Gastroesophageal sphincter (tissue), 4 donors: ENCODE data around the gene ATP5F1A. TPM values are rescaled to one million over a fixed set of nuclear protein-coding genes. Genes with fewer than 3 reads are reported as not detected.
"Not testable (repeated sequence)": the region's sequence is repeated elsewhere in the genome, so short reads cannot be mapped to it uniquely, and the experiment has no call there.

ENCODE experiments used
- ATAC-seq: fragments of 150-250 bp; one replicate; pipeline ENCODE4 v1.9.1; 2016; ENCODE audit warnings: mild to moderate bottlenecking, moderate library complexity
- H3K27ac ChIP-seq, 4 donors: fragments of 200-600 bp; sonication (generic) in 3 of 4; 1 replicate in 3 of 4; 2 replicates in 1 of 4; pipeline ENCODE4 v1.5.1; 2016 to 2019
- H3K27me3 ChIP-seq: fragments of 200-600 bp; sonication (generic); one replicate; pipeline ENCODE4 v1.5.1; 2019
- H3K36me3 ChIP-seq, 2 donors: fragments of 200-600 bp; sonication (generic); one replicate each; pipeline ENCODE4 v1.5.1; 2019; ENCODE audit warnings: control low read depth in 1 of 2
- H3K4me1 ChIP-seq, 3 donors: fragments of 200-600 bp; sonication (generic); 1 replicate in 2 of 3; 2 replicates in 1 of 3; pipeline ENCODE4 v1.5.1; 2016 to 2019; ENCODE audit warnings: control low read depth in 2 of 3
- H3K4me3 ChIP-seq, 2 donors: fragments of 200-600 bp; sonication (generic); one replicate each; pipeline ENCODE4 v1.5.1; 2019; ENCODE audit warnings: mild to moderate bottlenecking in 1 of 2, moderate library complexity in 1 of 2
- H3K9me3 ChIP-seq, 3 donors: fragments of 200-600 bp; sonication (generic); one replicate each; pipeline ENCODE4 v1.5.1; 2017 to 2019; ENCODE audit warnings: control low read depth in 2 of 3
- CTCF ChIP-seq, 4 experiments: fragments of 200-600 bp in 2 of 4; fragments of 450-650 bp in 2 of 4; sonication (generic) in 1 of 4; IDR thresholded peaks; one replicate each; pipeline ENCODE4 v1.5.1; 2017 to 2019; ENCODE audit warnings: antibody characterized with exemption in 4 of 4, mild to moderate bottlenecking in 2 of 4, moderate library complexity in 2 of 4
- EP300 ChIP-seq: sonication (generic); formaldehyde crosslinking; IDR thresholded peaks from one replicate; pipeline ENCODE4 v1.6.1; 2017; ENCODE audit warnings: antibody characterized with exemption, mild to moderate bottlenecking
- POLR2A ChIP-seq, 2 donors: fragments of 450-650 bp; IDR thresholded peaks; one replicate each; pipeline ENCODE4 v1.6.1; 2017; ENCODE audit warnings: antibody characterized with exemption in 2 of 2, mild to moderate bottlenecking in 2 of 2, moderate library complexity in 1 of 2
- POLR2AphosphoS5 ChIP-seq: sonication (generic); formaldehyde crosslinking; IDR thresholded peaks from one replicate; pipeline ENCODE4 v1.6.1; 2017; ENCODE audit warnings: antibody characterized with exemption
- WGBS, 2 donors: methylation state at CpG; one replicate each; pipeline ENCODE4 v1.1.5; 2018; ENCODE audit warnings: low coverage in 1 of 2; 5-methylcytosine and 5-hydroxymethylcytosine counted together
- total RNA-seq, 4 donors: library from RNA; depleted of rRNA; stranded (reverse); fragments of >200 nt; gene quantifications; one replicate each; pipeline ENCODE4 v1.1.0, GENCODE V29; 2016

The ATP5F1A gene
- total RNA-seq, 4 donors from 2014 or later, result 461 to 688 (median 605) TPM

DNA sequence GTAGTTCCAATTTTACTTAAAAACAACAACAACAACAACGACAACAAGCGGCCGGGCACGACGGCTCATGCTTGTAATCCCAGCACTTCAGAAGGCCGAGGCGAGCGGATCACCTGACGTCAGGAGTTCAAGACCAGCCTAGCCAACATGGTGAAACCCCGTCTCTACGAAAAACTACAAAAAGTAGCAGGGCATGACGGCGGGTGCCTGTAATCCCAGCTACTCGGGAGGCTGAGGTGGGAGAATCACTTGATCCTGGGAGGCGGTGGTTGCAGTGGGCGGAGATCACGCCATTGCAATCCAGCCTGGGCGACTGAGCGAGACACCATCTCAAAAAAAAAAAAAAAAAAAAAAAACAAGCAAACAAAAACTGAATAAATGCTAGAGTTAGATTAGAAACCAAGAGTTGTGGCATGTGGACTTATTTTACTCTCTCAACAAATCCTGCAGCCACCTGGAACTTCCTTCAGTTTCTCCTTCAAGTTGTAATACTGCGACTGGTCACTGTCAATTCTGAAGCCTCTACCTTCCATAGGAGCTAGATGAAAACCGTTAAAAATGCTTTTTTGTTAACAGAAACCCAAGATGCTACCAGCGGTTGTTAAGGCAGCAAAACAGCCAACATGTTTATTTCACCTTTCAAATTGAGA, 1.3 kb downstream of the ATP5F1A start:
- no peaks in the 10 kb centered on the region for H3K9me3 ChIP-seq
- TF ChIP-seq POLR2A (IDR thresholded peaks at IDR 0.05), result no peak
- no peak for TF ChIP-seq CTCF (IDR thresholded peaks at IDR 0.05)
- no peak for TF ChIP-seq EP300
- TF ChIP-seq POLR2AphosphoS5, result no peak
- peaks cover 0 to 31% of the 10 kb centered on the region in 2 donors for H3K36me3 ChIP-seq
- peak overlapping the region; percentile 29 to 94 (median 86) for H3K27ac ChIP-seq
- peaks cover 3 to 61% (median 15%) of the 10 kb centered on the region in 3 donors for H3K4me1 ChIP-seq
- peak overlapping the region; percentile 68 to 75 for H3K4me3 ChIP-seq
- ATAC-seq, result no peak
- no peaks in the 10 kb centered on the region for H3K27me3 ChIP-seq
- WGBS, 2 donors, result 12 to 49% methylated on average over 18 to 19 of the region's 22 CpGs

- H3K36me3 ChIP-seq, result peaks cover 0 to 43% of the 10 kb centered on the region in 2 donors
- H3K9me3 ChIP-seq, result no peaks in the 10 kb centered on the region
- no peak overlapping the region for H3K4me3 ChIP-seq
- peak overlapping the region in 2 of 4 donors; percentile 81 to 94 for H3K27ac ChIP-seq
- TF ChIP-seq EP300 (no peak), POLR2A (IDR thresholded peaks at IDR 0.05) (no peak), CTCF (IDR thresholded peaks at IDR 0.05) (no peak), POLR2AphosphoS5 (no peak)
- 93% methylated on average over 10 of the region's 10 CpGs; no CpG with 5 or more reads in 1 of the 2 donors for WGBS, 2 donors
- H3K4me1 ChIP-seq, result peaks cover 3 to 73% (median 15%) of the 10 kb centered on the region in 3 donors
- no peak for ATAC-seq
- H3K27me3 ChIP-seq, result no peaks in the 10 kb centered on the region
Observed at GRCh38 chr18:46095532-46095931, 2.6 kb downstream of the ATP5F1A start.

DNA sequence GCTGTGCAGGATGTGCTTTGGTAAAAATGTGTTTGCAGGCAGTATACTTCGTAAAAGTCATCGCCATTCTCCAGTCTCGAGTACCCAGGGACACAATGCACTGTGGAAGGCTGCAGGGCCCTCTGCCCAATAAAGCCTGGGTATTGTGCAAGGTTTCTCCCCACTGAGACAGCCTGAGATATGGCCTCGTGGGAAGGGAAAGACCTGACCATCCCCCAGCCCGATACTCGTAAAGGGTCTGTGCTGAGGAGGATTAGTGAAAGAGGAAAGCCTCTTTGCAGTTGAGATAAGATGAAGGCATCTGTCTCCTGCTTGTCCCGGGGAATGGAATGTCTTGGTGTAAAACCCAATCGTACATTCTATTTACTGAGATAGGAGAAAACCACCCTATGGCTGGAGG, 9.6 kb downstream of the ATP5F1A start:
- not testable (repeated sequence) for H3K4me3 ChIP-seq, H3K27me3 ChIP-seq, ATAC-seq, H3K27ac ChIP-seq, H3K9me3 ChIP-seq
- Histone ChIP-seq H3K36me3 (peaks cover 4 to 100% of the 10 kb centered on the region in 2 donors), H3K4me1 (peaks cover 0 to 35% (median 0%) of the 10 kb centered on the region in 3 donors)
- 83 to 88% methylated on average over 5 to 8 of the region's 8 CpGs for WGBS, 2 donors

DNA sequence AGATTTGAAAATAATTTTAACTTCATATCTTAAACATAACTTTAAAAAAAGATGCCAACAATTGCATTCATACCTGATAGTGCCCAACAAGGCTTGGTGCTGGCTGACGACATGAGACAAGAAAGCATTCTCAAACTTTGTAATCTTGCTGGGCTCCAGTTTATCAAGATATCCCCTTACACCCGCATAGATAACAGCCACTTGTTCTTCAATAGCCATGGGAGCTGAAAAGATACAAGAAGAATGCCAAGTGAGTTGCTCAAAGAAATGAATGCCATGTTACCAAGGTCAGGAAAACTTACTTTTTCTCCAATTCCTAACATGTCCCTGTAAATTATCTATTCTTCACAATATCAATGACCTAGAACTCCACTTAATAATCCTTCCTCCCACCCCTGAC, 13.7 kb downstream of the ATP5F1A start:
- TF ChIP-seq POLR2A (IDR thresholded peaks at IDR 0.05) (no peak), POLR2AphosphoS5 (no peak), EP300 (no peak), CTCF (IDR thresholded peaks at IDR 0.05) (no peak)
- ATAC-seq, result no peak
- Histone ChIP-seq H3K27me3 (no peaks in the 10 kb centered on the region), H3K9me3 (no peaks in the 10 kb centered on the region), H3K36me3 (peaks cover 5 to 100% of the 10 kb centered on the region in 2 donors), H3K27ac (no peak overlapping the region), H3K4me1 (no peaks in the 10 kb centered on the region), H3K4me3 (no peak overlapping the region)
- whole genome bisulfite sequencing, 2 donors, result 73 to 81% methylated on average over 2 of the region's 2 CpGs

DNA sequence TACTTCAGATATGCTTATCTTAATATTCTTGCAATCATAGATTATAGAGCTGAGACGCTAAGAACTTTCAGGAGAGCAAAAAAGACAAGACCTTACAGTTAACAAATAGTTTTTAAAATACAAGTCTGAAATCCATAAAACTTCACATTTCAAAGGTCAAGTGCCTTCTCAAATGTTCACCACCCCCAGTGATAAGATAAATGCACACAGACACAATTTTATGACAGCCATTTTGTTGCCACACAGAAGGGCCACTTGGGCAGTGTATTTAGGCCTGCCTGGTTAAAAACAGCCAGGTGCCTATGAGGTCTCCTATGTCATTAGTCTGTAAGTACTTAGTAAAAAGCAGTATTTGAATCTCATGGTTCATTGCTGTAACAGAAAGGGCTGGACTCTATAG, 17.9 kb downstream of the ATP5F1A start:
- Histone ChIP-seq H3K36me3 (peaks cover 2 to 77% of the 10 kb centered on the region in 2 donors), H3K27me3 (no peaks in the 10 kb centered on the region), H3K4me1 (peaks cover 0 to 7% (median 0%) of the 10 kb centered on the region in 3 donors), H3K4me3 (no peak overlapping the region), H3K27ac (peak overlapping the region in 1 of 4 donors; percentile 4), H3K9me3 (no peaks in the 10 kb centered on the region)
- no peak for TF ChIP-seq EP300
- TF ChIP-seq POLR2AphosphoS5, result no peak
- TF ChIP-seq POLR2A (IDR thresholded peaks at IDR 0.05), result no peak
- TF ChIP-seq CTCF (IDR thresholded peaks at IDR 0.05), result no peak
- ATAC-seq, result no peak
- WGBS, 2 donors, result 76 to 89% methylated on average over 1 of the region's 1 CpG
